Endodermal cell (in vitro differentiated cells): ENCODE measurements around the gene COMMD1. TPM values are rescaled to one million over a fixed set of nuclear protein-coding genes. Genes with fewer than 3 reads are reported as not detected.

Experiments used
- DNase-seq: peaks from one replicate; pipeline ENCODE4 v3.0.0-alpha.2; 2017
- H3K27ac ChIP-seq: 2 replicates; pipeline ENCODE4 v1.5.1; 2013; ENCODE audit warnings: mild to moderate bottlenecking, low read depth, low read length, moderate library complexity
- H3K27me3 ChIP-seq: 2 replicates; pipeline ENCODE4 v1.6.1; 2013; ENCODE audit warnings: mild to moderate bottlenecking, low read length, moderate library complexity; ENCODE audit not compliant: insufficient read depth, control insufficient read depth, poor library complexity, severe bottlenecking
- H3K36me3 ChIP-seq: 2 replicates; pipeline ENCODE4 v1.7.0; 2013; ENCODE audit warnings: mild to moderate bottlenecking, low read length, moderate library complexity; ENCODE audit not compliant: control insufficient read depth, insufficient read depth
- H3K4me1 ChIP-seq: one replicate; pipeline ENCODE4 v1.7.0; 2013; ENCODE audit warnings: low read length; ENCODE audit not compliant: control insufficient read depth, insufficient read depth
- H3K4me3 ChIP-seq: 2 replicates; pipeline ENCODE4 v1.5.1; 2013; ENCODE audit warnings: mild to moderate bottlenecking, low read length, moderate library complexity
- H3K9ac ChIP-seq: 2 replicates; pipeline ENCODE4 v1.6.1; 2013; ENCODE audit warnings: mild to moderate bottlenecking, low read length, moderate library complexity; ENCODE audit not compliant: poor library complexity, severe bottlenecking; ENCODE audit errors: extremely low read depth
- H3K9me3 ChIP-seq: 2 replicates; pipeline ENCODE4 v1.6.1; 2013; ENCODE audit warnings: mild to moderate bottlenecking, low read length, moderate library complexity; ENCODE audit not compliant: control insufficient read depth
- H3K27ac Mint-ChIP-seq: 2 replicates; pipeline ENCODE4 v1.8.0; 2020; ENCODE audit warnings: mixed read lengths
- H3K27me3 Mint-ChIP-seq: 2 replicates; pipeline ENCODE4 v1.8.0; 2021; ENCODE audit warnings: mild to moderate bottlenecking, mixed read lengths; ENCODE audit not compliant: insufficient read depth
- H3K36me3 Mint-ChIP-seq: 2 replicates; pipeline ENCODE4 v1.8.0; 2020; ENCODE audit warnings: low read depth, mixed read lengths
- H3K4me1 Mint-ChIP-seq: 2 replicates; pipeline ENCODE4 v1.8.0; 2020; ENCODE audit warnings: mixed read lengths
- H3K4me3 Mint-ChIP-seq: 2 replicates; pipeline ENCODE4 v1.8.0; 2020; ENCODE audit warnings: mild to moderate bottlenecking, moderate library complexity, mixed read lengths
- H3K9me3 Mint-ChIP-seq: 2 replicates; pipeline ENCODE4 v1.8.0; 2020; ENCODE audit warnings: mild to moderate bottlenecking, mixed read lengths
- WGBS, 2 experiments: methylation state at CpG; one replicate each; pipeline versions ENCODE4 v1.1.5 to v1.1.7; 2013; ENCODE audit warnings: missing lambda C conversion rate in 2 of 2, mixed read lengths in 1 of 2; ENCODE audit not compliant: insufficient coverage in 1 of 2, insufficient read length in 1 of 2; 5-methylcytosine and 5-hydroxymethylcytosine counted together
- total RNA-seq, 2 donors: library from RNA; stranded (reverse); fragmentation: NEBNext Ultra II Directional in 1 of 2; extraction: Animal tissue kit (Norgen Biotek cat#: 25700) in 1 of 2; gene quantifications; 2 replicates in 1 of 2; 3 replicates in 1 of 2; pipeline ENCODE4 v1.2.1, GENCODE V29; 2021
- TF ChIP-seq, protein P1 (sequence below): fragments of 200-600 bp; sonication (generic); conservative IDR thresholded peaks from 2 replicates; pipeline ENCODE4 v1.5.0; 2021; ENCODE audit warnings: antibody characterized with exemption, mild to moderate bottlenecking

The COMMD1 gene
- total RNA-seq, 2 donors from 2014 or later: 27.8 to 28.4 TPM

DNA sequence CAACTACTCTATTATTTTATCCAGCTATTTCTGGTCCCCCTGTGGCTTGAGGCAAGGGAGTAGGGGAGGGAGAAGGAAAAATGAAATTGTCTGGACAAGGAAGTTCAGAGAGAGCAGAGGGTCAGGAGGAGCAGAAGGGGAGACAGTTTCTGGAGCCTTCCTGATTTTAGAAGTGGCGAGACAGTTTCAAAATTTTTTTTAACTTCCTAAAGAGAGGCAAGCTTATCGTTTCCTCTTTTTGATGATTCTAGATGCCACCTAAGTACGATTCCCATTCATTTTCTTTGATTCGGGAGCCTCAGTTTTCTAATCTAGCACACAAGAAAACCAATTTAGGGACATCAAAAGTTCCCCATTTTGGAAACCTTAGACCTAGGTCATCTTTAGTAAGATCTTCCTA lies 193.6 kb downstream of the COMMD1 start:
- Histone ChIP-seq H3K9ac (no peak overlapping the region), H3K4me1 (peaks cover 3% of the 10 kb centered on the region), H3K9me3 (no peaks in the 10 kb centered on the region), H3K36me3 (no peaks in the 10 kb centered on the region), H3K4me3 (no peak overlapping the region), H3K27ac (no peak overlapping the region), H3K27me3 (no peaks in the 10 kb centered on the region)
- TF ChIP-seq, protein P1, sequence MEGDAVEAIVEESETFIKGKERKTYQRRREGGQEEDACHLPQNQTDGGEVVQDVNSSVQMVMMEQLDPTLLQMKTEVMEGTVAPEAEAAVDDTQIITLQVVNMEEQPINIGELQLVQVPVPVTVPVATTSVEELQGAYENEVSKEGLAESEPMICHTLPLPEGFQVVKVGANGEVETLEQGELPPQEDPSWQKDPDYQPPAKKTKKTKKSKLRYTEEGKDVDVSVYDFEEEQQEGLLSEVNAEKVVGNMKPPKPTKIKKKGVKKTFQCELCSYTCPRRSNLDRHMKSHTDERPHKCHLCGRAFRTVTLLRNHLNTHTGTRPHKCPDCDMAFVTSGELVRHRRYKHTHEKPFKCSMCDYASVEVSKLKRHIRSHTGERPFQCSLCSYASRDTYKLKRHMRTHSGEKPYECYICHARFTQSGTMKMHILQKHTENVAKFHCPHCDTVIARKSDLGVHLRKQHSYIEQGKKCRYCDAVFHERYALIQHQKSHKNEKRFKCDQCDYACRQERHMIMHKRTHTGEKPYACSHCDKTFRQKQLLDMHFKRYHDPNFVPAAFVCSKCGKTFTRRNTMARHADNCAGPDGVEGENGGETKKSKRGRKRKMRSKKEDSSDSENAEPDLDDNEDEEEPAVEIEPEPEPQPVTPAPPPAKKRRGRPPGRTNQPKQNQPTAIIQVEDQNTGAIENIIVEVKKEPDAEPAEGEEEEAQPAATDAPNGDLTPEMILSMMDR: no peak
- Mint-ChIP-seq H3K27ac (peak overlapping the region; percentile 33), H3K4me3 (no peak overlapping the region), H3K9me3 (no peaks in the 10 kb centered on the region), H3K36me3 (no peaks in the 10 kb centered on the region), H3K27me3 (no peaks in the 10 kb centered on the region), H3K4me1 (peaks cover 43% of the 10 kb centered on the region)
- WGBS, 2 experiments: 94 to 96% methylated on average over 4 of the region's 4 CpGs
- DNase-seq: no peak

DNA sequence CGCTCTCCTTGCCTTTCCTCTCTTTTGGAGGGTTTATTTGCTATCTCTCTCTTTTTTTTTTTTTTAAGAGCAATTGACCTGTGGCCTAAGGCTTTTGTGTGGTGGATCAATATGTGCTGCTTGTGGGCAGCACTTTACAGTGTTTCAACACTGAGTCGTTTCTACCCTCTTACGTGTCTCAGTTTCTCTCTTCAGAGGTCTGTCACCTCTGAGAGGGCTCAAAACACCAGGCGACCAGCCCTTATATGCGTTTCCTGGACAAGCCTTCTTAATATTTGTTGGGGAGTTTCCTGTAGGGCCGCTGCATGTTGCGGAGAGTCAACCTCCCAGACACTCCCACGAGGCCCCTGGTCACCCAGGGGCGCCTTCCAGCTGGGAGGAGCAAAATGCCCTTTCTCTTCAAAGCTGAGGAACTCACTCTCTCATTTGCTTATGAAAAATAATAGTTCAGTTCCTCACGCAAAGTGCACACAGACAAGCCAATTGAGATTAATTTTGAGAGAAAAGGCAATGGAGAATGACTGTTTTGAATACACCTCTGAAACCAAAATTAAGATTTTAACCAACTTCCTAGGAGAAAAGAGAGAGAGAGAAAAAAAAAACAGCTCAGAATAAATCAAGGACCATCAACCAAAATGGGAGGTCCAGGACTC lies 194.2 kb downstream of the COMMD1 start:
- Histone ChIP-seq H3K4me1 (peaks cover 3% of the 10 kb centered on the region), H3K27me3 (no peaks in the 10 kb centered on the region), H3K4me3 (peak overlapping the region; percentile 15), H3K36me3 (no peaks in the 10 kb centered on the region), H3K27ac (no peak overlapping the region), H3K9ac (no peak overlapping the region), H3K9me3 (no peaks in the 10 kb centered on the region)
- Mint-ChIP-seq H3K4me3 (no peak overlapping the region), H3K4me1 (peaks cover 38% of the 10 kb centered on the region), H3K36me3 (no peaks in the 10 kb centered on the region), H3K9me3 (no peaks in the 10 kb centered on the region), H3K27ac (no peak overlapping the region), H3K27me3 (no peaks in the 10 kb centered on the region)
- DNase-seq: no peak
- TF ChIP-seq, protein P1: no peak
- WGBS, 2 experiments: 92% methylated on average over 5 to 10 of the region's 10 CpGs

DNA sequence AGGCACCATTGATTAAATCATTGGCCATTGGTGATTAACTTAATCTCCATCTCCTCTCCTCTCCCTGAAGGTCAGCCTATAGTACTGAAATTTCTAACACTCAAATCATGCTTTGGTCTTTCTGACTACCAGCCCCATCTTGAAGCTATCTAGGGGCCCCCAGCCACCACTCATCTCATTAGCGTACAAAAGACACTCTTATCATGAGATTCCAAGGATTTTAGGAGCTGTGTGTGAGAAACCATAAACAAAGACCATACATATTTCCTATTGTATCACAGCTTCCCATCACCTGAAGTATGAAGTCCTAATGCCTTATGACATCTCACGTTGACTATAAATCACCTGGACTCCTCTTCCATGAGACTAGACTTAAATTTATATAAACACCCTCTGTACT lies 196.4 kb downstream of the COMMD1 start:
- WGBS, 2 experiments: 80 to 82% methylated on average over 1 to 2 of the region's 2 CpGs
- DNase-seq: no peak
- peaks cover 44% of the 10 kb centered on the region for H3K4me1 Mint-ChIP-seq
- Histone ChIP-seq H3K27me3 (no peaks in the 10 kb centered on the region), H3K27ac (no peak overlapping the region), H3K9me3 (no peaks in the 10 kb centered on the region), H3K4me3 (peak overlapping the region; percentile 15), H3K9ac (no peak overlapping the region), H3K36me3 (no peaks in the 10 kb centered on the region), H3K4me1 (peaks cover 5% of the 10 kb centered on the region)
- H3K27ac Mint-ChIP-seq: peak overlapping the region; percentile 41
- no peaks in the 10 kb centered on the region for H3K9me3 Mint-ChIP-seq
- no peaks in the 10 kb centered on the region for H3K36me3 Mint-ChIP-seq
- no peak overlapping the region for H3K4me3 Mint-ChIP-seq
- H3K27me3 Mint-ChIP-seq: no peaks in the 10 kb centered on the region
- TF ChIP-seq, protein P1: no peak
